GM12878 (cell line): ENCODE measurements around the gene EPHB1.

Source experiments
- EZH2 ChIP-seq: IDR thresholded peaks from 2 replicates; pipeline ENCODE4 v1.6.1; 2012; ENCODE audit warnings: low read depth, mild to moderate bottlenecking, control low read depth, inconsistent platforms, low read length, borderline replicate concordance; ENCODE audit not compliant: control insufficient read depth
- FOS ChIP-seq: IDR thresholded peaks from 3 replicates; pipeline ENCODE4 v1.6.1; 2011; ENCODE audit warnings: borderline replicate concordance; ENCODE audit not compliant: insufficient read length; ENCODE audit errors: extremely low read depth
- GABPA ChIP-seq: IDR thresholded peaks from 2 replicates; pipeline ENCODE4 v1.6.1; 2014; ENCODE audit warnings: antibody characterized with exemption, low read depth, mild to moderate bottlenecking, inconsistent platforms
- JUND ChIP-seq: IDR thresholded peaks from 2 replicates; pipeline ENCODE4 v1.6.1; 2012; ENCODE audit warnings: low read depth, mild to moderate bottlenecking, low read length, improper control_type of control experiment, moderate library complexity
- MXI1 ChIP-seq: fragments of 150-350 bp; IDR thresholded peaks from 2 replicates; pipeline ENCODE4 v1.6.1; 2011; ENCODE audit warnings: low read depth, mild to moderate bottlenecking, inconsistent platforms, low read length, improper control_type of control experiment
- RAD21 ChIP-seq: IDR thresholded peaks from 2 replicates; pipeline ENCODE4 v1.6.1; 2011; ENCODE audit warnings: mild to moderate bottlenecking, low read depth, low read length, moderate library complexity; ENCODE audit not compliant: insufficient read depth
- RFX5 ChIP-seq: IDR thresholded peaks from 2 replicates; pipeline ENCODE4 v1.6.1; 2011; ENCODE audit warnings: low read depth, low read length, improper control_type of control experiment
- WRNIP1 ChIP-seq: IDR thresholded peaks from 2 replicates; pipeline ENCODE4 v1.6.1; 2011; ENCODE audit warnings: low read depth, low read length, improper control_type of control experiment, borderline replicate concordance
- ZNF274 ChIP-seq: IDR thresholded peaks from one replicate; pipeline ENCODE4 v1.8.0; 2011; ENCODE audit not compliant: insufficient read length, insufficient read depth
- ZNF622 ChIP-seq: fragments of 450-650 bp; IDR thresholded peaks from 2 replicates; pipeline ENCODE4 v1.6.1; 2017; ENCODE audit warnings: mild to moderate bottlenecking, inconsistent platforms
- TF ChIP-seq, protein P1 (sequence below), 3 experiments: IDR thresholded peaks in 2 of 3; conservative IDR thresholded peaks in 1 of 3; 2 replicates each; pipeline ENCODE4 v1.5.1; 2011; ENCODE audit warnings: low read depth in 3 of 3, low read length in 3 of 3, mild to moderate bottlenecking in 3 of 3, control low read depth in 2 of 3, moderate library complexity in 2 of 3, inconsistent platforms in 1 of 3, mixed read lengths in 1 of 3; ENCODE audit not compliant: control insufficient read depth in 2 of 3, insufficient read depth in 1 of 3; ENCODE audit errors: extremely low read depth in 1 of 3
- TF ChIP-seq, protein P2 (sequence below): fragments of 450-650 bp; IDR thresholded peaks from 2 replicates; pipeline ENCODE4 v1.6.1; 2016; ENCODE audit warnings: mild to moderate bottlenecking, moderate library complexity, borderline replicate concordance
- TF ChIP-seq, protein P3 (sequence below): IDR thresholded peaks from 2 replicates; pipeline ENCODE4 v1.6.1; 2012; ENCODE audit warnings: low read depth, low read length, improper control_type of control experiment

DNA sequence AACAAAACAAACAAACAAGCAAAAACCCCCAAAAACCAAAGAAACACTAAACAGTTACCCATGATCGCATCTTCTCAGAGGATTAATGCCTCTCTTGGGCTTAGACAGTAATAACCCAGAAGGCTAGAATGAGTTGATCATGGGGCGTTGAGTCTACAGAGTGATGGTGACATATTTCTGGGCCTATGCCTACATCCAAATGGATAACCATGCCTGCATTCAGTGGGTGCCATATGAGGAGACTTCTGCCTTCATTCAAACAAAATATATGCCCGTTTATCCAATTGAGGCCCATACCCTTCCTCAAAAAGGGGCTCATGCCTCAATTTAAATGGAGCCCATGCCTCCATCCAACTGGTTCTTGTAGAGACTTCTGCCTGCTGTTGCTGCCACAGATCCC, 284.0 kb downstream of the EPHB1 start:
- TF ChIP-seq MXI1 (no peak), WRNIP1 (no peak), JUND (no peak), ZNF274 (no peak), RFX5 (no peak), GABPA (no peak), ZNF622 (no peak), EZH2 (no peak), FOS (no peak), RAD21 (no peak)
- TF ChIP-seq, protein P1, sequence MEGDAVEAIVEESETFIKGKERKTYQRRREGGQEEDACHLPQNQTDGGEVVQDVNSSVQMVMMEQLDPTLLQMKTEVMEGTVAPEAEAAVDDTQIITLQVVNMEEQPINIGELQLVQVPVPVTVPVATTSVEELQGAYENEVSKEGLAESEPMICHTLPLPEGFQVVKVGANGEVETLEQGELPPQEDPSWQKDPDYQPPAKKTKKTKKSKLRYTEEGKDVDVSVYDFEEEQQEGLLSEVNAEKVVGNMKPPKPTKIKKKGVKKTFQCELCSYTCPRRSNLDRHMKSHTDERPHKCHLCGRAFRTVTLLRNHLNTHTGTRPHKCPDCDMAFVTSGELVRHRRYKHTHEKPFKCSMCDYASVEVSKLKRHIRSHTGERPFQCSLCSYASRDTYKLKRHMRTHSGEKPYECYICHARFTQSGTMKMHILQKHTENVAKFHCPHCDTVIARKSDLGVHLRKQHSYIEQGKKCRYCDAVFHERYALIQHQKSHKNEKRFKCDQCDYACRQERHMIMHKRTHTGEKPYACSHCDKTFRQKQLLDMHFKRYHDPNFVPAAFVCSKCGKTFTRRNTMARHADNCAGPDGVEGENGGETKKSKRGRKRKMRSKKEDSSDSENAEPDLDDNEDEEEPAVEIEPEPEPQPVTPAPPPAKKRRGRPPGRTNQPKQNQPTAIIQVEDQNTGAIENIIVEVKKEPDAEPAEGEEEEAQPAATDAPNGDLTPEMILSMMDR (IDR thresholded peaks at IDR 0.05 in 2 of 3, conservative IDR thresholded peaks at IDR 0.05 in 1 of 3; ENCODE audit: control insufficient read depth in 2 of 3, extremely low read depth in 1 of 3, insufficient read depth in 1 of 3, low read depth in 3 of 3, low read length in 3 of 3), result no peak
- TF ChIP-seq, protein P2, sequence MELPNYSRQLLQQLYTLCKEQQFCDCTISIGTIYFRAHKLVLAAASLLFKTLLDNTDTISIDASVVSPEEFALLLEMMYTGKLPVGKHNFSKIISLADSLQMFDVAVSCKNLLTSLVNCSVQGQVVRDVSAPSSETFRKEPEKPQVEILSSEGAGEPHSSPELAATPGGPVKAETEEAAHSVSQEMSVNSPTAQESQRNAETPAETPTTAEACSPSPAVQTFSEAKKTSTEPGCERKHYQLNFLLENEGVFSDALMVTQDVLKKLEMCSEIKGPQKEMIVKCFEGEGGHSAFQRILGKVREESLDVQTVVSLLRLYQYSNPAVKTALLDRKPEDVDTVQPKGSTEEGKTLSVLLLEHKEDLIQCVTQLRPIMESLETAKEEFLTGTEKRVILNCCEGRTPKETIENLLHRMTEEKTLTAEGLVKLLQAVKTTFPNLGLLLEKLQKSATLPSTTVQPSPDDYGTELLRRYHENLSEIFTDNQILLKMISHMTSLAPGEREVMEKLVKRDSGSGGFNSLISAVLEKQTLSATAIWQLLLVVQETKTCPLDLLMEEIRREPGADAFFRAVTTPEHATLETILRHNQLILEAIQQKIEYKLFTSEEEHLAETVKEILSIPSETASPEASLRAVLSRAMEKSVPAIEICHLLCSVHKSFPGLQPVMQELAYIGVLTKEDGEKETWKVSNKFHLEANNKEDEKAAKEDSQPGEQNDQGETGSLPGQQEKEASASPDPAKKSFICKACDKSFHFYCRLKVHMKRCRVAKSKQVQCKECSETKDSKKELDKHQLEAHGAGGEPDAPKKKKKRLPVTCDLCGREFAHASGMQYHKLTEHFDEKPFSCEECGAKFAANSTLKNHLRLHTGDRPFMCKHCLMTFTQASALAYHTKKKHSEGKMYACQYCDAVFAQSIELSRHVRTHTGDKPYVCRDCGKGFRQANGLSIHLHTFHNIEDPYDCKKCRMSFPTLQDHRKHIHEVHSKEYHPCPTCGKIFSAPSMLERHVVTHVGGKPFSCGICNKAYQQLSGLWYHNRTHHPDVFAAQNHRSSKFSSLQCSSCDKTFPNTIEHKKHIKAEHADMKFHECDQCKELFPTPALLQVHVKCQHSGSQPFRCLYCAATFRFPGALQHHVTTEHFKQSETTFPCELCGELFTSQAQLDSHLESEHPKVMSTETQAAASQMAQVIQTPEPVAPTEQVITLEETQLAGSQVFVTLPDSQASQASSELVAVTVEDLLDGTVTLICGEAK, result no peak
- TF ChIP-seq, protein P3, sequence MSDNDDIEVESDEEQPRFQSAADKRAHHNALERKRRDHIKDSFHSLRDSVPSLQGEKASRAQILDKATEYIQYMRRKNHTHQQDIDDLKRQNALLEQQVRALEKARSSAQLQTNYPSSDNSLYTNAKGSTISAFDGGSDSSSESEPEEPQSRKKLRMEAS, result no peak
